D721Med (cell line): Measurements from ENCODE around the gene KLF2.

Experiments
- DNase-seq: peaks from one replicate; pipeline ENCODE4 v3.0.0; 2011; ENCODE audit warnings: low spot score; ENCODE audit not compliant: insufficient read length
- FAIRE-seq: peaks from 2 replicates; lab custom pipeline; 2011; peaks lifted over from hg19 to GRCh38; lab: Jason Lieb, UNC
- CTCF ChIP-seq: IDR thresholded peaks from 2 replicates; pipeline ENCODE4 v1.5.1; 2012; ENCODE audit warnings: mild to moderate bottlenecking, control low read depth; ENCODE audit not compliant: insufficient read depth; ENCODE audit errors: missing control alignments

The KLF2 gene

GRCh38 chr19:16375157-16375935 is 50.7 kb downstream of the KLF2 start:
- FAIRE-seq, result no peak
- no peak for TF ChIP-seq CTCF

GRCh38 chr19:16375936-16376185 is 51.2 kb downstream of the KLF2 start:
- DNase-seq (no peak), FAIRE-seq (no peak)
- no peak for TF ChIP-seq CTCF

More at GRCh38 chr19:16375157-16375935, 50.7 kb downstream of the KLF2 start:
- no peak for DNase-seq

- FAIRE-seq (no peak), DNase-seq (no peak)
- TF ChIP-seq CTCF, result no peak
Observed at GRCh38 chr19:16376241-16376640, 51.6 kb downstream of the KLF2 start.

- TF ChIP-seq CTCF, result peak; percentile 33
- DNase-seq, result no peak
- no peak for FAIRE-seq
Observed at GRCh38 chr19:16376649-16377048, 52.0 kb downstream of the KLF2 start.

- DNase-seq (no peak), FAIRE-seq (no peak)
- TF ChIP-seq CTCF, result no peak
Observed at GRCh38 chr19:16377521-16377920, 52.9 kb downstream of the KLF2 start.
